CD4-positive, alpha-beta T cell treated with Interleukin-4 for 1 hour (primary cell): Measurements from ENCODE around the gene NATD1.
"Not testable (repeated sequence)": the region's sequence is repeated elsewhere in the genome, so short reads cannot be mapped to it uniquely, and the experiment has no call there.

ENCODE experiments used
- DNase-seq, 2 donors: peaks; one replicate each; pipeline ENCODE4 v3.0.0-alpha.2; 2020 to 2022

NATD1 gene

DNA sequence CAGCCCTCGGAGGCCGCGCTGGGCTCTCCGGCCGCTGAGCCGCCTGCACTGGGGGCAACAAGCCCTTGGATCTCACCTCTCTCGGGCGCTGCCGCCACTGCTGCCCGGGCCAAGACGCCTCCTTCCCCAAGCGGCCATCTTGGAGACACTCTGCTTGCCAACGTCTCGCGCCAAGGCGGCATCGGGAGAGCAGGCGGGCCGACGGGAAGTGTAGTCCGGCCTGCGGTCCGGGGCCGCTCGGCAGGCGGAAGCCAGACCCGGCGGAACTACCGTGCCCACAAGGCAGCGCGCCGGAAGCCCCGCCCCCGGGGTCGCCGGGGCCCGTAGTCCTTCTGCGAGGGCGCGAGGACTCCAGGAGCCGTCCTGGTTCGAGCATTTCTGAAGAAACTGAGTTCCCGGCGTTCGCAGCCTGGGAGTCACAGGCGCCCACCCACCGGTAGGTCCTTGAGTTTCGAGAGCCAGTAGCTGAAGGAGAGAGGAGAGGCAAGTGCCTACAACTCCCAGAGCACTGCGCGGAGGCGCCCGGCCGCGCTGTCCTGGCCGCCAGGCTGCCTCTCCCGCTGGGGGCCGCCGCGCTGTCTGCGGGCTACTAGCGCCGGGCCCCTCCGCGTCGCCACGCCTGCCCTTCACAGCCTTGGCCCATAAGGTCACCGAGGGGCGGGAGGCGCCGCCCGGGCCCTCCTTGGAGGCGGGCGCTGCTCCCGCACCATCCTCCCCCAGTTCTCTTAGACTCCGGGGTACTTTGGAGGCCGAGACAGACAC is 39.0 kb downstream of the NATD1 start, which contains the start of gene TMEM11:
TMEM11 (minus strand) TSS at position 147 of the 762 bp plus-strand sequence; CDS start at position 138, 9 bp downstream.
- DNase-seq: peak; percentile 95

DNA sequence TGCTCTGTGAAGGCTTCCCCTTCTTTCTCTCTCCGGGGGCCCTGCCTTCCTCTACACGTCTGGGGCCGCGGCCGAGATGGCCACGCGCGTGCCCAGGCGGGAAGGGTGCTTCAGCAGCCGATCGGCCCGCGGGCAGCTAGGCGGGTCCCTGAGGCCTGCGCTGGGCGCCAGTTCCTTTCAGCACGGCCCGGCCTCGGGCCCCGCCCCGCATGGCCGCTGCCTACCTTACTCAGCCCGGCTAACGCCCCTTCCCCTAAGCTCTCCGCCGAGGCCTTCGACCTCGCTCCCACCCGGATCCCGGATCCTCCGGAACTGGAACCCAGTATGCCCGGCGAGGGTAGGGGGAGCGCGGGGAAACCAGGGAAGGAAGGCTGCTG is 39.6 kb downstream of the NATD1 start:
- DNase-seq: no peak

GRCh38 chr17:21212826-21213637 is 40.2 kb downstream of the NATD1 start:
- no peak for DNase-seq

GRCh38 chr17:21211825-21212479 is 41.3 kb downstream of the NATD1 start:
- DNase-seq: no peak

GRCh38 chr17:21210411-21211076 is 42.7 kb downstream of the NATD1 start:
- DNase-seq: no peak

DNA sequence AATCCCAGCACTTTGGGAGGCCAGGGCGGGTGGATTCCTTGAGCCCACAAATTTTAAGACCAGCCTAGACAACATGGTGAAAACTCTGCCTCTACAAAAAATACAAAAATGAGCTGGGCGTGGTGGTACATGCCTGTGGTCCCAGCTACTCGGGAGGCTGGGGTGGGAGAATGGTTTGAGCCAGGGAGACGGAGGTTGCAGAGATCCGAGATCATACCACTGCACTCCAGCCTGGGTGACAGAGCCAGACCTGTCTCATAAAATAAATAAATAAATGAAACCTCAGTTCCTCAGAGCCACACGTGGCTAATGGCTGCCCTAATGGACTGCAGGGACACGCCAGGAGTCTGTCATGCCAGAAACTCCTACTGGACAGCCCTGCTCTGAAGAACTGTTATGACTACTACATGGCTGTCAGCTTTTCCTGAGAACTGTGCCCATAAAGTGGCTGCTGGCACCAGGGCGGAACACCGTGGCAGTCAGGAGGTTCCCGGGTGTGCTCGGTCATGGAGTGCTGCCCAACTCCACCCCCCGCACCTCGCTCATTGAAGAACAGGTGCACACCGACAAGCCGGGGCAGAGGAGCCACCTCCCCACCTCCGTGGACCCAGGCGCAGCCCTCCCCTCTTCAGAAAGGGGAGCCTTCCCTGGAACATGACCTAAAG is 43.6 kb downstream of the NATD1 start:
- no peak for DNase-seq

- no peak for DNase-seq
Observed at GRCh38 chr17:21208352-21208751, 44.9 kb downstream of the NATD1 start.

DNA sequence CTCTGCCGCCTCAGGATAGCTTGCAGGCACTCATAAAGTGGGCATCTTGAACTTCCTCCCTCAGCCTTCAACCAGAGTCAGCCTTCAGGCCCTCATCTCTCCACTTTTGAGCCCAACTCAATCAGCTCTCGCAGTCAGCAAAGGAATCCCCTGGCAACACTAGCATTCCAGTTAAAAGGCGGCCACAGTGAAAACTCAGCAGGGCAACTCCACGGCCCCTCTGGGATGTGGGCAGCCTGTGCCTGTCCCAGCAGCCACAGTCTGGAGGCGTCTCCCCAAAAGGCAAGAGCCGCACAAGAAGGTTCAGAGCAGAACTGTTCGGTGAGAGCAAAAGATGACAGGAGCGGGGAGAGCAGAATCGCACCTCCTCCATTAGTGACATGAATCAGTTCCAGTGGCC is 48.3 kb downstream of the NATD1 start:
- no peak for DNase-seq

GRCh38 chr17:21202512-21202911 is 50.7 kb downstream of the NATD1 start:
- no peak for DNase-seq

DNA sequence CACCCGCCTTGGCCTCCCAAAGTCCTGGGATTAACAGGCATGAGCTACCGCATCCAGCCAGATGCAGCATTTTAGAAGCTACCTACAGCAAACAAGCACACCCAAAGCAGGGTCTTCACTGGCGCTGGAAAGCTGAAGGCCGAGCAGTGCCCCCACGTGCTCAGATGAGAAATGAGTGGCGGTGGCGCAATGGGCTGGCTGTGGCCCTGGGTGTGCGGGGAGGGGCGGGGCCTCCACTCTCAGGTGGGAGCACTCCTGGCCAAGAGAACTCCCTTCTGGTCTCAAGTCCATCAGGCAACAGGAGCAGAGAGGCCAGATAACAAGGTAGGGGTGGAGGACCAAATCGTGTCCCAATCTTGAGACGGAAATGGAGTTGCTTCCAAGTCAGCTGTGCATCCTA is 51.3 kb downstream of the NATD1 start:
- no peak for DNase-seq

- no peak for DNase-seq
Observed at GRCh38 chr17:21201298-21201595, 52.0 kb downstream of the NATD1 start.

- no peak for DNase-seq
Observed at GRCh38 chr17:21200590-21201297, 52.5 kb downstream of the NATD1 start.

GRCh38 chr17:21199856-21200255 is 53.4 kb downstream of the NATD1 start:
- no peak for DNase-seq

DNA sequence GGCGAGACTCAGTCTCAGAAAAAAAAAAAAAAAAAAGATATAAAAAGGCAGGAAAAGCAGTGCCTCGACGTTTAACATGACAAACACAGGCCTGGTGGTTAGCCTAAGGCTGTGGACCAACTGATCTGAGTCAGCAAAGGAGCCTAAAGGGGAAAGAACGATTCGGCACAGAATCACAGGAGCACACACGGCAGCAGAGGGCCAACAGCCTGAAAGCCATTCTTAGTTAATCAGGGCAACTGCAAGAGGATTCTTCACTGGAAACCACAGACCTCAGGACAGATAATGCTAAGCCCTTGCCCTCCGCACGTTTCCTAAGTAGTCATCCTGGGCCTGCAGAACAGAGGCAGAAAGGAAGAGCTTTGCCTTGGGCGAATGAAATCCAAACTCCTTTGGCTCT is 53.9 kb downstream of the NATD1 start:
- DNase-seq: no peak

GRCh38 chr17:21198411-21198810 is 54.8 kb downstream of the NATD1 start:
- DNase-seq: no peak

DNA sequence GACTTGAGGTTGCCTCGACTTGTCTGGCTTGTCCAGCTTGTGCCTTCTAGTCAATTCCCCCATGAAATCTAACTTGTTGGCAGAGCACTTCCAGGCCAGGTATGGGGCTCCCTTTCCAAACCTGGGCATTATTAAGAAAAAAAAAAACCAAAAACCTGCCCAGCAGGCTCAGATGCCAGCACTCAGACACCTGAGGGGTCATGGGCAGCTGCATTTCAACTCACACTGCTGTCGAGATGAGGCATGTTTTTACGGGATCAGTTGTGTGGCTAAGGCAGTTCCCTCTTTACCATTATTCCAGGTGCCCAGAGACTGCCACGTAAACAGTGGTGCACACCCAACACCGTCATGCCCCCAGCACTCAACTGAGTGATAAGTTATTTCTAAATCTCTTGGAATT is 57.1 kb downstream of the NATD1 start:
- no peak for DNase-seq

GRCh38 chr17:21194703-21195102 is 58.5 kb downstream of the NATD1 start:
- no peak for DNase-seq

DNA sequence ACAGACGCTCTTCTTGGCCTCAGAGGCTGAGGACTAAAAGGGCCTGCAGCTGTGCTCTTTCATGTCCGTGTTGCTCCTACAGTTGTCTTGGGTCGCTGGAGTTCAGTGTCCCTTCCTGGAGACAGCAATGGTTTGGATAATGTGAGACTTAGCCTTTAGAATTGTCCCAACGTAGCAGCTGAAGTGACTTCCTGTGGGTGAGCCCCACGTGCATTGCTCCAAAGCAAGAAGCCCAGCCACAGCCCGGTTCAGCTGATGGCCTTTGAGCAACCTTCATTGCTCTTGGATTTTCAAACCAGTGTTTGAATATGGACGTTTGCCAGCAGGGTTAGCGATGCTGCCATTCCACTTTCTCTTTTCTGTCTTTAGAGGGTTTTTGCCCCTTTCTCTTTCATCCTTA is 59.0 kb downstream of the NATD1 start:
- no peak for DNase-seq

DNA sequence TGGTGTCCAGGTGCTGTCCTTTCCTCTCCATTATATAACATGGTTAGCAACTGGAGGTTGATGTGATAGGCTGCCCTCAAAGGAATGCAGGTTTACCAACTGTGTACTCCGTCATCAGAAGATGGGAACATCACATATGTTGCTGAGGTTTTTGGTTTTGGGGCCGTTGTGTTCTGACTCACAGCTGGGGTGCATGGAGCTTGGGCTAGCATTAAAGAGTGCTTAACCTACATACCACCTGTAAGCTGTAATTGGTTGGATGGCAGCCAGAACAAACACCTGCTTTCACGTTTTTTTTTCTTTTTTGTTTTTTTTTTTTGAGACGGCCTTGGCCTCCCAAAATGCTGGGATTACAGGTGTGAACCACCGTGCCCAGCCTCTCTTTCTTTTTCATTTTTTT is 60.2 kb downstream of the NATD1 start:
- no peak for DNase-seq

GRCh38 chr17:21192414-21192813 is 60.8 kb downstream of the NATD1 start:
- DNase-seq: not testable (repeated sequence)

DNA sequence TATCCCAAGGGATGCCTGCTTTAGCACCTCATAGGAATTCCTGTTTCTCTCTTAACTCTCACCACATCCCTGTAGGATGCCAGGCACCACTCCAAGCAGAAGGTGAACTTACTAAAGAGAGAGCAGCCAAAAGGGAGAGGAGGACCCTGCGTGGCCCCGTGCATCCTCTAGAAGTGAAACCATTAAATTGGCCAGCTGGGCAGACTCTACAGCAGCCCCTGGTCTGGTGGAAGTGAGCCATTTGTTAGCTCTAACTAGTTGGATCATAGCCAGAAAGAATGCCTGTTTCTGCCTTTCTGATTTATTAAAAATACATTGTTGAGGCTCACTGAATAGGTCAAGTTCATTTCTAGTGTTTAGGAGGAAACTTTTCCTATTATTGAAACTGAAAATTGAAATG is 61.5 kb downstream of the NATD1 start:
- DNase-seq: no peak

DNA sequence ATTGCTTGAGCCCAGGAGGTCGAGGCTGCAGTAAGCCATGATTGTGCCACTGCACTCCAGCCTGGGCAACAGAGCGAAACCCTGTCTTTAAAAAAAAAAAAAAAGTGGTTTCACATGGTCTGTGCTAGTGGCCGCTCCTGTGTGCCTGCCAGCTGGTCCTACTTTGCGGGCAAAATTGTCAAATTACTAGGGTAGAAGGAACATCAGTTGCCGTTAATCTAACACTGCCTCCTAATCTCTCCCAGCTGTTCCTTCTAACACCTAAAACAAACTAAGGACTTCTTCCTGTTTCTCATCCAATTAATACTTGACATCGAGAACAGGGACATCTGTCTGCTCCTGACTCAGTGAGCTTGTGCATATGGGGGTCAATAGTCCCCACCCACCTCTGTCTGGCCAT is 63.1 kb downstream of the NATD1 start:
- no peak for DNase-seq
